ENCODE results near the gene TMEM217.

TMEM217 gene

GRCh38 chr6:37244430-37245310, 13.3 kb downstream of the TMEM217 start:
- in situ Hi-C loops (cut with HindIII; ENCODE audit: low sequenced_read_pairs) = no loop called here

GRCh38 chr6:37243816-37244370, 14.1 kb downstream of the TMEM217 start:
- in situ Hi-C loops (cut with HindIII; ENCODE audit: low sequenced_read_pairs) = no loop called here

- in situ Hi-C loops (cut with HindIII; ENCODE audit: low sequenced_read_pairs) = no loop called here
These were observed 14.7 kb downstream of the TMEM217 start for GRCh38 chr6:37243131-37243815.

- in situ Hi-C loops (cut with HindIII; ENCODE audit: low sequenced_read_pairs) = no loop called here
These were observed 15.4 kb downstream of the TMEM217 start for GRCh38 chr6:37242429-37243052.

- in situ Hi-C loops (cut with HindIII; ENCODE audit: low sequenced_read_pairs) = no loop called here
These were observed 16.0 kb downstream of the TMEM217 start for GRCh38 chr6:37241775-37242428.

GRCh38 chr6:37241131-37241530, 16.8 kb downstream of the TMEM217 start:
- in situ Hi-C loops (cut with HindIII; ENCODE audit: low sequenced_read_pairs) = no loop called here

- in situ Hi-C loops (cut with HindIII; ENCODE audit: low sequenced_read_pairs) = no loop called here
These were observed 17.8 kb downstream of the TMEM217 start for GRCh38 chr6:37239950-37240713.

GRCh38 chr6:37239526-37239925, 18.4 kb downstream of the TMEM217 start:
- in situ Hi-C loops (cut with HindIII; ENCODE audit: low sequenced_read_pairs) = no loop called here

- in situ Hi-C loops (cut with HindIII; ENCODE audit: low sequenced_read_pairs) = no loop called here
These were observed 19.6 kb downstream of the TMEM217 start for GRCh38 chr6:37238381-37238780.

GRCh38 chr6:37237789-37238188, 20.2 kb downstream of the TMEM217 start:
- in situ Hi-C loops (cut with HindIII; ENCODE audit: low sequenced_read_pairs) = no loop called here

GRCh38 chr6:37236921-37237320, 21.0 kb downstream of the TMEM217 start:
- in situ Hi-C loops (cut with HindIII; ENCODE audit: low sequenced_read_pairs) = no loop called here

GRCh38 chr6:37233541-37233940, 24.4 kb downstream of the TMEM217 start:
- in situ Hi-C loops (cut with HindIII; ENCODE audit: low sequenced_read_pairs) = no loop called here

- in situ Hi-C loops (cut with HindIII; ENCODE audit: low sequenced_read_pairs) = no loop called here
These were observed 25.4 kb downstream of the TMEM217 start for GRCh38 chr6:37232430-37233017.

- in situ Hi-C loops (cut with HindIII; ENCODE audit: low sequenced_read_pairs) = no loop called here
These were observed 27.8 kb downstream of the TMEM217 start for GRCh38 chr6:37230104-37230503.

GRCh38 chr6:37225350-37226169, 32.4 kb downstream of the TMEM217 start:
- in situ Hi-C loops (cut with HindIII; ENCODE audit: low sequenced_read_pairs) = no loop called here

GRCh38 chr6:37222992-37223391, 35.0 kb downstream of the TMEM217 start:
- in situ Hi-C loops (cut with HindIII; ENCODE audit: low sequenced_read_pairs) = no loop called here

- in situ Hi-C loops (cut with HindIII; ENCODE audit: low sequenced_read_pairs) = no loop called here
These were observed 35.6 kb downstream of the TMEM217 start for GRCh38 chr6:37222125-37222967.

- in situ Hi-C loops (cut with HindIII; ENCODE audit: low sequenced_read_pairs) = no loop called here
These were observed 36.3 kb downstream of the TMEM217 start for GRCh38 chr6:37221585-37222124.

All from DLD1 (cell line).